ENCODE measurements around the gene ST6GALNAC2.

DNA sequence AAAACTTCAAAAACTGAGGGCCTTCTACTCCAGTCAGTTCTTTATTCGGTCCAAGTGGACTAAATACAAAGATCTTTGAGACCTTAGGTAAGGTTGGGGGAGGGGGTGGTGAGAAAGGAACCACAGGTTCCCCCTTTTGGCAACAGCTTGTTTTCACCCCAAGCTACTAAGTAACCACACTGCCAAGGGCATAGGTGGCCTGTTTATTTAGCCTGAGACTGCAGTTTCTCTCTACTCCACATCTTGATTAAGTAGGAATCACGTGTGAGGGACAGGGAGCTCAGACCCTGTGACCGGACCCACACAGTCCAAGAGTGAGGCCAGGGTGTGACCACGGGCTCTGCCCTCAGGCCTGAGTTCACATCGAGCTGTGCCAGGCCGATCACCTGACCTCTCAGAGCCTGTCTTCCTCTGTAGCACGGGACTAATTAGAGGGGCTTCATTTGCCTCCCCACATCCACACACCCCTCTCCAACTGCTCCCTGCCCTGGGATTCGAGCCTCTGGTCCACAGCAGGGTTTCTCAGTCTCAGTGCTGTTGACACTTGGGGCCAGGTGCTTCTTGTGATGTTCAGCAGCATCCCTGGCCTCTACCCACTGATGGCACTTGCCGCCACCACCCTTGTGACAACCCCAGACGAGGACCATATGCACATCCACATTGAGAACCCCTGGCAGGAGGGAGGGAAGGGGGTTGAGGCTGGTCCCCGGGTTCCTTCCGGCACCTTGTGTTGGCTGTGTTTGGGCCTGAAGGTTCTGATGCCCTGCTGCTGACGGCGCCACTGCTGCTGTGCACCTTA lies 17.8 kb downstream of the ST6GALNAC2 start:
- TF ChIP-seq, protein P1, sequence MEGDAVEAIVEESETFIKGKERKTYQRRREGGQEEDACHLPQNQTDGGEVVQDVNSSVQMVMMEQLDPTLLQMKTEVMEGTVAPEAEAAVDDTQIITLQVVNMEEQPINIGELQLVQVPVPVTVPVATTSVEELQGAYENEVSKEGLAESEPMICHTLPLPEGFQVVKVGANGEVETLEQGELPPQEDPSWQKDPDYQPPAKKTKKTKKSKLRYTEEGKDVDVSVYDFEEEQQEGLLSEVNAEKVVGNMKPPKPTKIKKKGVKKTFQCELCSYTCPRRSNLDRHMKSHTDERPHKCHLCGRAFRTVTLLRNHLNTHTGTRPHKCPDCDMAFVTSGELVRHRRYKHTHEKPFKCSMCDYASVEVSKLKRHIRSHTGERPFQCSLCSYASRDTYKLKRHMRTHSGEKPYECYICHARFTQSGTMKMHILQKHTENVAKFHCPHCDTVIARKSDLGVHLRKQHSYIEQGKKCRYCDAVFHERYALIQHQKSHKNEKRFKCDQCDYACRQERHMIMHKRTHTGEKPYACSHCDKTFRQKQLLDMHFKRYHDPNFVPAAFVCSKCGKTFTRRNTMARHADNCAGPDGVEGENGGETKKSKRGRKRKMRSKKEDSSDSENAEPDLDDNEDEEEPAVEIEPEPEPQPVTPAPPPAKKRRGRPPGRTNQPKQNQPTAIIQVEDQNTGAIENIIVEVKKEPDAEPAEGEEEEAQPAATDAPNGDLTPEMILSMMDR (IDR thresholded peaks at IDR 0.05): no peak
- TF ChIP-seq POLR2A (IDR thresholded peaks at IDR 0.05) (no peak), EP300 (IDR thresholded peaks at IDR 0.05) (no peak)
